ENCODE measurements around the gene RNF166.

- TF ChIP-seq YY1 (IDR thresholded peaks at IDR 0.05; ENCODE audit: insufficient read depth, insufficient read length) (no peak), ZNF274 (IDR thresholded peaks at IDR 0.05; ENCODE audit: low read depth, low read length) (no peak)
Observed at GRCh38 chr16:88746506-88746905, 40.3 kb upstream of the RNF166 start.
